HG03521 (cell line): ENCODE data around the gene BRS3.
"Not testable (repeated sequence)": the region's sequence is repeated elsewhere in the genome, so short reads cannot be mapped to it uniquely, and the experiment has no call there.

Source experiments
- ATAC-seq: cut with Tn5 transposase; IDR thresholded peaks from one replicate; pipeline ENCODE4 v1.9.1; 2021; ENCODE audit warnings: mild to moderate bottlenecking, moderate library complexity; ENCODE audit not compliant: unreplicated experiment

BRS3 gene

GRCh38 chrX:136487647-136488046 is at the start of gene BRS3:
Gene BRS3, plus strand, starts transcription at chrX:136487947. Its CDS starts 168 bp downstream, at chrX:136488115.
- no peak for ATAC-seq

- no peak for ATAC-seq
Measured at GRCh38 chrX:136438192-136438591, 49.6 kb upstream of the BRS3 start.

- ATAC-seq: not testable (repeated sequence)
Measured at GRCh38 chrX:136445674-136446073, 42.1 kb upstream of the BRS3 start.

GRCh38 chrX:136446208-136446607 is 41.5 kb upstream of the BRS3 start:
- ATAC-seq: no peak

GRCh38 chrX:136447308-136447707 is 40.4 kb upstream of the BRS3 start:
- ATAC-seq: no peak

- ATAC-seq: no peak
Measured at GRCh38 chrX:136447968-136448367, 39.8 kb upstream of the BRS3 start.

- ATAC-seq: no peak
Measured at GRCh38 chrX:136450050-136450830, 37.5 kb upstream of the BRS3 start.

- no peak for ATAC-seq
Measured at GRCh38 chrX:136452614-136453013, 35.1 kb upstream of the BRS3 start.

GRCh38 chrX:136453114-136453513 is 34.6 kb upstream of the BRS3 start:
- no peak for ATAC-seq

- ATAC-seq: no peak
Measured at GRCh38 chrX:136453771-136454170, 34.0 kb upstream of the BRS3 start.

GRCh38 chrX:136456133-136456532 is 31.6 kb upstream of the BRS3 start:
- no peak for ATAC-seq

GRCh38 chrX:136457303-136457917 is 30.3 kb upstream of the BRS3 start:
- no peak for ATAC-seq

- ATAC-seq: no peak
Measured at GRCh38 chrX:136464589-136464988, 23.2 kb upstream of the BRS3 start.

- ATAC-seq: no peak
Measured at GRCh38 chrX:136467303-136467702, 20.4 kb upstream of the BRS3 start.

- ATAC-seq: no peak
Measured at GRCh38 chrX:136468391-136469103, 19.2 kb upstream of the BRS3 start.

- ATAC-seq: no peak
Measured at GRCh38 chrX:136473663-136474062, 14.1 kb upstream of the BRS3 start.

GRCh38 chrX:136475236-136475635 is 12.5 kb upstream of the BRS3 start:
- ATAC-seq: no peak

GRCh38 chrX:136476501-136476900 is 11.2 kb upstream of the BRS3 start:
- no peak for ATAC-seq

- ATAC-seq: no peak
Measured at GRCh38 chrX:136477026-136477425, 10.7 kb upstream of the BRS3 start.

- no peak for ATAC-seq
Measured at GRCh38 chrX:136480383-136480782, 7.4 kb upstream of the BRS3 start.

GRCh38 chrX:136488706-136489105 is 959 bp downstream of the BRS3 start:
- ATAC-seq: no peak

GRCh38 chrX:136491832-136492231 is 4.1 kb downstream of the BRS3 start:
- ATAC-seq: no peak
